OCI-LY3 (cell line): ENCODE results near the gene LAMA3.

ENCODE experiments used
- CTCF ChIP-seq: fragments of 200-600, 300-600 bp; sonication (generic); IDR thresholded peaks from 2 replicates; pipeline ENCODE4 v1.5.1; 2014; ENCODE audit warnings: antibody characterized with exemption, low read length, low read depth
- EZH2phosphoT487 ChIP-seq: fragments of 200-600 bp; shearing (Covaris generic); IDR thresholded peaks from 2 replicates; pipeline ENCODE4 v1.6.1; 2018; ENCODE audit warnings: antibody characterized with exemption, mixed run types, low read depth

GRCh38 chr18:23694637-23695430, 5.6 kb downstream of the LAMA3 start:
- no peak for TF ChIP-seq CTCF
- no peak for TF ChIP-seq EZH2phosphoT487
